OCI-LY1 (cell line): ENCODE results near the gene EHF.

Source experiments
- H2AFZ ChIP-seq: fragments of 200-600 bp; sonication (generic), shearing (Covaris generic); 2 replicates; pipeline ENCODE4 v1.6.0; 2014; ENCODE audit warnings: antibody characterized with exemption, mild to moderate bottlenecking, low read length
- H3F3A ChIP-seq: fragments of 200-600 bp; sonication (generic), shearing (Covaris generic); 2 replicates; pipeline ENCODE4 v1.6.0; 2014; ENCODE audit warnings: mild to moderate bottlenecking, antibody characterized with exemption, low read length, moderate library complexity; ENCODE audit not compliant: insufficient read depth
- H3K27ac ChIP-seq: fragments of 200-600 bp; sonication (generic); 2 replicates; pipeline ENCODE4 v1.5.1; 2014; ENCODE audit warnings: low read length, mixed run types, mild to moderate bottlenecking, low read depth; ENCODE audit not compliant: poor library complexity, severe bottlenecking
- H3K27me3 ChIP-seq: fragments of 200-600 bp; sonication (generic); 2 replicates; pipeline ENCODE4 v1.6.0; 2014; ENCODE audit warnings: antibody characterized with exemption, mild to moderate bottlenecking, low read length, moderate library complexity; ENCODE audit not compliant: insufficient read depth
- H3K36me3 ChIP-seq: fragments of 200-600 bp; sonication (generic); 2 replicates; pipeline ENCODE4 v1.6.1; 2014; ENCODE audit warnings: mild to moderate bottlenecking, antibody characterized with exemption, low read length, moderate library complexity, mixed read lengths; ENCODE audit not compliant: insufficient read depth
- H3K4me1 ChIP-seq: fragments of 200-600 bp; sonication (generic); 2 replicates; pipeline ENCODE4 v1.5.1; 2014; ENCODE audit warnings: mild to moderate bottlenecking, low read length, moderate library complexity; ENCODE audit not compliant: insufficient read depth, severe bottlenecking
- H3K4me2 ChIP-seq: fragments of 200-600 bp; sonication (generic), shearing (Covaris generic); 2 replicates; pipeline ENCODE4 v1.6.1; 2014; ENCODE audit warnings: low read length
- H3K4me3 ChIP-seq: fragments of 200-600 bp; sonication (generic); 2 replicates; pipeline ENCODE4 v1.5.1; 2014; ENCODE audit warnings: low read length, low read depth, mild to moderate bottlenecking, mixed read lengths; ENCODE audit not compliant: poor library complexity, severe bottlenecking
- H3K79me2 ChIP-seq: fragments of 200-600 bp; shearing (Covaris generic); 2 replicates; pipeline ENCODE4 v1.6.1; 2016; ENCODE audit warnings: mixed run types, low read length, mixed read lengths; ENCODE audit not compliant: insufficient read depth
- H3K9ac ChIP-seq: fragments of 200-600 bp; sonication (generic), shearing (Covaris generic); 2 replicates; pipeline ENCODE4 v1.6.1; 2014; ENCODE audit warnings: mild to moderate bottlenecking, low read length, mixed read lengths
- H3K9me2 ChIP-seq: fragments of 200-600 bp; sonication (generic), shearing (Covaris generic); 2 replicates; pipeline ENCODE4 v1.6.1; 2014; ENCODE audit warnings: low read depth, mild to moderate bottlenecking, low read length, mixed read lengths
- H3K9me3 ChIP-seq: fragments of 200-600 bp; shearing (Covaris generic); 2 replicates; pipeline ENCODE4 v1.6.1; 2014; ENCODE audit warnings: low read length, mixed read lengths
- H4K20me1 ChIP-seq: fragments of 200-600 bp; sonication (generic), shearing (Covaris generic); 2 replicates; pipeline ENCODE4 v1.6.0; 2016; ENCODE audit warnings: mild to moderate bottlenecking, low read length; ENCODE audit not compliant: insufficient read depth
- EZH2 ChIP-seq: fragments of 200-600 bp; sonication (generic), shearing (Covaris generic); IDR thresholded peaks from 2 replicates; pipeline ENCODE4 v1.8.0; 2017; ENCODE audit warnings: borderline replicate concordance, mixed run types, mild to moderate bottlenecking, antibody characterized with exemption, low read length, moderate library complexity, mixed read lengths
- TF ChIP-seq, protein P1 (sequence below): fragments of 200-600 bp; sonication (generic), shearing (Covaris generic); IDR thresholded peaks from 2 replicates; pipeline ENCODE4 v1.5.1; 2017; ENCODE audit warnings: mild to moderate bottlenecking, antibody characterized with exemption, low read length, moderate library complexity, mixed read lengths

The EHF gene

DNA sequence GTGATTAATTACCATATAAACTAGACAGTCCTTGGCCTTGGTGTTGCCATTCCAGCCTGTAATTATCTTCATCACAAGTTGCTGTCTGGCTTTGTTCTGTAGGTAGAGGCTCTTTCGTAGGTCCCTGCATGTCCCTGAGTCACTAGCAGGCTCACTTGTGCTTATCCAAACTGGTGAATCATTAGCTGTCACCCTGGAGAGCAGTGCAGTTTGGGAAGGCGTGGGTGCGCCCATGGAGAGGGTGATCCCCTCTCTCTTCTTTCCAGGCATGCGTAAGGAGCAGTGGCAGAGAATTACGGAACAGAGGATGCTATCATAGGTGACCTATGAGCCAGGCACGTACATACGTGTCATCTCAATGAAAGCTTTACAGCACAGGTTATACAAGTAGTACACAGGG, 11.0 kb upstream of the EHF start:
- Histone ChIP-seq H3K27me3 (no peaks in the 10 kb centered on the region), H2AFZ (no peak overlapping the region), H3F3A (no peaks in the 10 kb centered on the region), H3K9ac (no peak overlapping the region), H3K4me1 (no peaks in the 10 kb centered on the region), H3K27ac (no peak overlapping the region), H3K4me2 (no peak overlapping the region), H4K20me1 (no peaks in the 10 kb centered on the region), H3K9me3 (no peaks in the 10 kb centered on the region), H3K9me2 (no peaks in the 10 kb centered on the region), H3K36me3 (no peaks in the 10 kb centered on the region), H3K79me2 (no peaks in the 10 kb centered on the region), H3K4me3 (no peak overlapping the region)
- no peak for TF ChIP-seq EZH2
- TF ChIP-seq, protein P1, sequence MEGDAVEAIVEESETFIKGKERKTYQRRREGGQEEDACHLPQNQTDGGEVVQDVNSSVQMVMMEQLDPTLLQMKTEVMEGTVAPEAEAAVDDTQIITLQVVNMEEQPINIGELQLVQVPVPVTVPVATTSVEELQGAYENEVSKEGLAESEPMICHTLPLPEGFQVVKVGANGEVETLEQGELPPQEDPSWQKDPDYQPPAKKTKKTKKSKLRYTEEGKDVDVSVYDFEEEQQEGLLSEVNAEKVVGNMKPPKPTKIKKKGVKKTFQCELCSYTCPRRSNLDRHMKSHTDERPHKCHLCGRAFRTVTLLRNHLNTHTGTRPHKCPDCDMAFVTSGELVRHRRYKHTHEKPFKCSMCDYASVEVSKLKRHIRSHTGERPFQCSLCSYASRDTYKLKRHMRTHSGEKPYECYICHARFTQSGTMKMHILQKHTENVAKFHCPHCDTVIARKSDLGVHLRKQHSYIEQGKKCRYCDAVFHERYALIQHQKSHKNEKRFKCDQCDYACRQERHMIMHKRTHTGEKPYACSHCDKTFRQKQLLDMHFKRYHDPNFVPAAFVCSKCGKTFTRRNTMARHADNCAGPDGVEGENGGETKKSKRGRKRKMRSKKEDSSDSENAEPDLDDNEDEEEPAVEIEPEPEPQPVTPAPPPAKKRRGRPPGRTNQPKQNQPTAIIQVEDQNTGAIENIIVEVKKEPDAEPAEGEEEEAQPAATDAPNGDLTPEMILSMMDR = no peak

DNA sequence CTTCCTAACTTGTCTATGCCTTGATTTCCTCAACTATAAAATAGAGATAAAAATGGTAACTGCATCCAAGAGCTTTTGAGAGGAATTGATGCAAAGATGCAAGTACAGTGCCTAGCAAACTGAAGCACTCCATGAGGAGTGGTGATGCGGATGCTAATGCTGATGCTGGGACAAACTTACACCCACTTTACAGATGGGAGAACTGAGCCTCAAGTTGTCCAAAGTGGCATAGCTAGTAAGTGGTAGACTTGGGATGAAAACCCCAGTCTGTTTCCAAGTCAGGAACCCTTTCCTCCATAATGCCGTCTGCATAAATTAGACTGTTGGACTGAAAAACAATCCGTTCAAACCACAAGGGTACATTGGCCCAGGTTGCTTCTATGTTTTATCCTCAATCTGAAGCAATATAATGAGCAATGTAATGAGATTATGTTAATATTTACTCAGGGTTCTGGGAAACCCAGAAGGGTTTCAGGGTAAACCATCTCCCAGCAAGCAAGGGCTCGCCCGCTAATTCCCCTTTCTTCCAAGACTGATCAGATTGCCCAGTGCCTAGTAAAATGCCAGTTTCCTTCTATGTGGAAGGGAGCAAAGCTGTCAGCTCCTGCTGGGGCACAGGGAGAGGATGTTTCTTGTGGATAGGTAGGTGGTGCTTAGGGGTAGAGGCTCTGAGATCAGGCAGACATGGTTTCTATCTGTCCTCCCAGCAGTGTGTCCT, 10.4 kb upstream of the EHF start:
- Histone ChIP-seq H3K4me2 (no peak overlapping the region), H3K27me3 (no peaks in the 10 kb centered on the region)

DNA sequence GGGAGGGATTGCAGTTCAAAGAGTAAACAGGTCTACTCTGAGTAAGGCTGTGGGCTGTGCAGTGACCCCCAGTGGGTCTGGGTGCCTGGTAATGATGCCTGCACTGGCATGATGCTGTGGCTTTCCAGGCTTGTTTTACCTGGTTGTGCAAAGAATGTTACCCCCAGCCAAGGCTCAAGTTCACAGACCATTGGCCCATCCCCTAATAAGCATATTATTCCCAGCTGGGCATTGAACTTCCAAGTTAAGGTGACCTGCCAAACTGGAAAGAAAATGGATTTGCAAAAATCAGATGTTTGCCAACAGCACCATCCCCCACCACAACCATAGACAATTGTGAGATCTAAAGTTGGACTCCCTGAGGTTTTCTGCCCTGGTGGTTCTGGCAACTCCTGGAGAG, 7.9 kb upstream of the EHF start:
- Histone ChIP-seq H3K79me2 (no peaks in the 10 kb centered on the region), H3K4me2 (no peak overlapping the region), H3F3A (no peaks in the 10 kb centered on the region), H3K36me3 (no peaks in the 10 kb centered on the region), H3K27ac (no peak overlapping the region), H2AFZ (no peak overlapping the region), H3K27me3 (no peaks in the 10 kb centered on the region), H4K20me1 (no peaks in the 10 kb centered on the region), H3K9ac (no peak overlapping the region), H3K9me2 (no peaks in the 10 kb centered on the region), H3K4me3 (no peak overlapping the region), H3K9me3 (no peaks in the 10 kb centered on the region), H3K4me1 (no peaks in the 10 kb centered on the region)
- TF ChIP-seq, protein P1 = no peak
- TF ChIP-seq EZH2 = no peak

More for the DNA sequence above, 10.4 kb upstream of the EHF start:
- H3K9ac ChIP-seq = no peak overlapping the region
- H3K36me3 ChIP-seq = no peaks in the 10 kb centered on the region
- H3K9me2 ChIP-seq = no peaks in the 10 kb centered on the region
- H3K9me3 ChIP-seq = no peaks in the 10 kb centered on the region
- TF ChIP-seq, protein P1 = no peak
- no peak for TF ChIP-seq EZH2
- no peaks in the 10 kb centered on the region for H3K79me2 ChIP-seq
- H2AFZ ChIP-seq = no peak overlapping the region
- H3K27ac ChIP-seq = no peak overlapping the region
- no peaks in the 10 kb centered on the region for H3F3A ChIP-seq
- H3K4me3 ChIP-seq = no peak overlapping the region
- H3K4me1 ChIP-seq = no peaks in the 10 kb centered on the region
- no peaks in the 10 kb centered on the region for H4K20me1 ChIP-seq
